A549 (cell line): ENCODE measurements around the gene DOCK9.

Experiments used
- FOSL2 ChIP-seq, 2 experiments: fragments of 450-650 bp in 1 of 2; fragments of >200 bp in 1 of 2; sonication (Bioruptor Twin) in 1 of 2; formaldehyde crosslinking; IDR thresholded peaks; 2 replicates each; pipeline versions ENCODE4 v1.5.0 to v1.6.1; 2016 to 2020; ENCODE audit warnings: mild to moderate bottlenecking in 1 of 2, moderate library complexity in 1 of 2
- POLR2A ChIP-seq: IDR thresholded peaks from 2 replicates; pipeline ENCODE4 v1.6.1; 2012; ENCODE audit warnings: mild to moderate bottlenecking, low read length
- POLR2AphosphoS2 ChIP-seq: conservative IDR thresholded peaks from 2 replicates; pipeline ENCODE4 v1.6.1; 2012; ENCODE audit warnings: low read length, improper control_type of control experiment, inconsistent platforms
- RAD21 ChIP-seq, 2 experiments: fragments of >200 bp in 1 of 2; sonication (Bioruptor Twin) in 1 of 2; formaldehyde crosslinking in 1 of 2; IDR thresholded peaks in 1 of 2; conservative IDR thresholded peaks in 1 of 2; 2 replicates in 1 of 2; 3 replicates in 1 of 2; pipeline ENCODE4 v1.6.1; 2012 to 2018; ENCODE audit warnings: inconsistent platforms in 1 of 2
- RCOR1 ChIP-seq: fragments of 150-350 bp; IDR thresholded peaks from 2 replicates; pipeline ENCODE4 v1.6.1; 2014; ENCODE audit warnings: antibody characterized with exemption, low read length, low read depth
- SMC3 ChIP-seq: fragments of >200 bp; sonication (Bioruptor Twin); formaldehyde crosslinking; IDR thresholded peaks from 3 replicates; pipeline ENCODE4 v1.6.1; 2018; ENCODE audit warnings: inconsistent platforms
- TF ChIP-seq, protein P1 (sequence below): fragments of >200 bp; sonication (Bioruptor Twin); formaldehyde crosslinking; IDR thresholded peaks from 3 replicates; pipeline ENCODE4 v1.5.1; 2016

DNA sequence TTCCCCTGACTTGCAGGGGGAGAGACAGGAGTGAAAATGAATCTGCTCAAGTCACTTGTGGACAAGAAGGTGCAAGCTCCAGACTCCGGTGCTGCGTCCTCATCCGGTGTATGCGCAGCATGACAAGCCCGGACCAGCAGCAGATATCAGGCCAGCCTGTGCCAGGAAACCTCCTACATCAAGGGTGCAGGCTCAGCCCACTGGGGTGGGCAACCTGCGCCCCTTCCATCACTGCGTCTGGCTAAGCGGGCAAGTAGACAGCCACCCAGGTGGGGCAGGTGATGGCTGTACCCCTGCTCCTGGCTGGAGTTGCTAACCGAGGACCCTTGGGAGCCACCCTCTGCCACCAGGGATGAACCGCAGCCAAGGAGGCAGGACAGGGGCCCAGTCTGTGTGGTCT, 192.5 kb downstream of the DOCK9 start:
- TF ChIP-seq POLR2A (no peak), SMC3 (no peak), RAD21 (conservative IDR thresholded peaks at IDR 0.05 in 1 of 2, IDR thresholded peaks at IDR 0.05 in 1 of 2) (no peak), POLR2AphosphoS2 (no peak), FOSL2 (IDR thresholded peaks at IDR 0.05) (no peak), FOSL2 (CRISPR knock-in tag; IDR thresholded peaks at IDR 0.05) (no peak), RCOR1 (no peak)
- TF ChIP-seq, protein P1, sequence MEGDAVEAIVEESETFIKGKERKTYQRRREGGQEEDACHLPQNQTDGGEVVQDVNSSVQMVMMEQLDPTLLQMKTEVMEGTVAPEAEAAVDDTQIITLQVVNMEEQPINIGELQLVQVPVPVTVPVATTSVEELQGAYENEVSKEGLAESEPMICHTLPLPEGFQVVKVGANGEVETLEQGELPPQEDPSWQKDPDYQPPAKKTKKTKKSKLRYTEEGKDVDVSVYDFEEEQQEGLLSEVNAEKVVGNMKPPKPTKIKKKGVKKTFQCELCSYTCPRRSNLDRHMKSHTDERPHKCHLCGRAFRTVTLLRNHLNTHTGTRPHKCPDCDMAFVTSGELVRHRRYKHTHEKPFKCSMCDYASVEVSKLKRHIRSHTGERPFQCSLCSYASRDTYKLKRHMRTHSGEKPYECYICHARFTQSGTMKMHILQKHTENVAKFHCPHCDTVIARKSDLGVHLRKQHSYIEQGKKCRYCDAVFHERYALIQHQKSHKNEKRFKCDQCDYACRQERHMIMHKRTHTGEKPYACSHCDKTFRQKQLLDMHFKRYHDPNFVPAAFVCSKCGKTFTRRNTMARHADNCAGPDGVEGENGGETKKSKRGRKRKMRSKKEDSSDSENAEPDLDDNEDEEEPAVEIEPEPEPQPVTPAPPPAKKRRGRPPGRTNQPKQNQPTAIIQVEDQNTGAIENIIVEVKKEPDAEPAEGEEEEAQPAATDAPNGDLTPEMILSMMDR: no peak
